Activated T-cell treated with anti-CD3 and anti-CD28 coated beads, Interleukin-2, amount 50 U/mL, for 72 hours (primary cell): ENCODE data around the gene WNT3. TPM values are rescaled to one million over a fixed set of nuclear protein-coding genes. Genes with fewer than 3 reads are reported as not detected.
"Not testable (repeated sequence)": the region's sequence is repeated elsewhere in the genome, so short reads cannot be mapped to it uniquely, and the experiment has no call there.

Experiments used
- ATAC-seq, 2 donors: fragments of 150-1000 bp; cut with Tn5 transposase; replicated peaks in 1 of 2; 2 replicates each; pipeline ENCODE4 v1.10.0; 2021; ENCODE audit warnings: moderate library complexity in 2 of 2, mild to moderate bottlenecking in 1 of 2
- DNase-seq, 2 donors: peaks; one replicate each; pipeline ENCODE4 v3.0.0; 2021 to 2022; ENCODE audit warnings: mixed read lengths in 1 of 2
- H3K27ac Mint-ChIP-seq: one replicate; pipeline ENCODE4 v1.8.0; 2022; ENCODE audit warnings: mild to moderate bottlenecking, moderate library complexity, mixed read lengths
- H3K27me3 Mint-ChIP-seq: one replicate; pipeline ENCODE4 v1.8.0; 2022; ENCODE audit warnings: low read depth, mixed read lengths
- H3K36me3 Mint-ChIP-seq, 2 donors: one replicate each; pipeline ENCODE4 v1.8.0; 2022; ENCODE audit warnings: mixed read lengths in 2 of 2, mild to moderate bottlenecking in 1 of 2; ENCODE audit not compliant: insufficient read depth in 2 of 2
- H3K4me1 Mint-ChIP-seq: one replicate; pipeline ENCODE4 v1.8.0; 2022; ENCODE audit warnings: low read depth, mixed read lengths
- H3K4me3 Mint-ChIP-seq, 2 donors: one replicate each; pipeline ENCODE4 v1.8.0; 2022; ENCODE audit warnings: mild to moderate bottlenecking in 2 of 2, mixed read lengths in 2 of 2, moderate library complexity in 2 of 2
- H3K9me3 Mint-ChIP-seq, 2 donors: one replicate each; pipeline ENCODE4 v1.8.0; 2022; ENCODE audit warnings: mixed read lengths in 2 of 2
- total RNA-seq, 2 donors: library from RNA; stranded (reverse); gene quantifications; one replicate each; pipeline ENCODE4 v1.2.3, GENCODE V29; 2022

The WNT3 gene
- total RNA-seq, 2 donors from 2014 or later, result 0.14 to 0.53 TPM

- ATAC-seq, result no peak
- no peak for DNase-seq
- H3K9me3 Mint-ChIP-seq, result peaks cover 0 to 2% of the 10 kb centered on the region in 2 donors
- peaks cover 8% of the 10 kb centered on the region for H3K27me3 Mint-ChIP-seq
- no peak overlapping the region for H3K27ac Mint-ChIP-seq
- H3K36me3 Mint-ChIP-seq, result no peaks in the 10 kb centered on the region
- H3K4me3 Mint-ChIP-seq, result no peak overlapping the region
- no peaks in the 10 kb centered on the region for H3K4me1 Mint-ChIP-seq
Observed at GRCh38 chr17:46796084-46796483, 22.4 kb downstream of the WNT3 start.

DNA sequence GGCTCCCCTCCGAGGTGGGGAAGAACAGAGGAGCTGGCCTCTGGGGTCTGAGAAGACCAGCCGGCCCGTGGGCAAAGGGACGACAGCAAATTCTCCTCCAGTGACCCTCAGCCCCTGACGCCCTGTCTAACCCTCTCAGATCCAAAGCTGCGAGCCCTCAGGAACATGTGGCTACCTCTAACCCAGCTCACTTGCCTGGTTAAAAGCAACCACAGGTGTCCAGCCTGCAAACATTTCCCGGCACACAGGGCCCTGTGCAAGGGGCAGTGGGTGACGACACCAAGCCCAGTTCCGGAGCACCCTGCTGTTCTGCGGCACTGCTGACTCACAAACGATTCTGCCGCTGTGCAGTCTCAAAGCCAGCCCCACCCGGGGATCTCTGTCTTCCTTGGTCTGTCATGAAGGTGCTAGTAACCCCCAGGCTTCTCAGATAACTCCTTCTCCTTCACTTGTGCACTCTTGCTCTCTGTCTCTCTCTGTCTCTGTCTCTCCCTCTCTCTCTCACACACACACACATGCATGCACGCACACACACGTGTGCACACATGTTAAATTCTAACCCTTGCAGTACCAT is 23.0 kb downstream of the WNT3 start:
- DNase-seq, result no peak
- no peak overlapping the region for H3K4me3 Mint-ChIP-seq
- H3K27ac Mint-ChIP-seq, result no peak overlapping the region
- H3K36me3 Mint-ChIP-seq, result no peaks in the 10 kb centered on the region
- ATAC-seq, result no peak
- H3K27me3 Mint-ChIP-seq, result peaks cover 14% of the 10 kb centered on the region
- no peaks in the 10 kb centered on the region for H3K4me1 Mint-ChIP-seq
- no peaks in the 10 kb centered on the region for H3K9me3 Mint-ChIP-seq

DNA sequence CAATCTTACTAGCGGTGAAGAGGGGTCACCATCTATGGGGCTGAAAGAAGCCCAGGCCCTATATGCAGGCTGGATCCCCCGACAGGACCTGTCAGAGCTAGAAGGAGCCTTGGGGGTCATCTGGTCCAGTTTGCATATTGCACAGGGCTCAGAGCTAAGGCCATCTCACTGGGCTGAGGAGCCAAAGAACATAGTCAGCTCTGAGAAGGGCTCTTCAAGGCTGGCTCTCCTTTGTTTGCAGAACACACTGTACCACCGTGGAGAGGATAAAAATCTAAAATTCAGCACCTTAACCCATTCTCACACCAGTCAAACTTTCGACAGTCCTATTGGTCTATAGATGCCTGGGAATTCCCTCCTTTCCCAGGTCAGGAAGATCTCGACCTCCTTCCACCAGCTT is 24.2 kb downstream of the WNT3 start:
- no peak for DNase-seq
- Mint-ChIP-seq H3K36me3 (no peaks in the 10 kb centered on the region), H3K4me3 (no peak overlapping the region), H3K27me3 (peaks cover 22% of the 10 kb centered on the region), H3K4me1 (no peaks in the 10 kb centered on the region), H3K27ac (no peak overlapping the region), H3K9me3 (no peaks in the 10 kb centered on the region)
- no peak for ATAC-seq

DNA sequence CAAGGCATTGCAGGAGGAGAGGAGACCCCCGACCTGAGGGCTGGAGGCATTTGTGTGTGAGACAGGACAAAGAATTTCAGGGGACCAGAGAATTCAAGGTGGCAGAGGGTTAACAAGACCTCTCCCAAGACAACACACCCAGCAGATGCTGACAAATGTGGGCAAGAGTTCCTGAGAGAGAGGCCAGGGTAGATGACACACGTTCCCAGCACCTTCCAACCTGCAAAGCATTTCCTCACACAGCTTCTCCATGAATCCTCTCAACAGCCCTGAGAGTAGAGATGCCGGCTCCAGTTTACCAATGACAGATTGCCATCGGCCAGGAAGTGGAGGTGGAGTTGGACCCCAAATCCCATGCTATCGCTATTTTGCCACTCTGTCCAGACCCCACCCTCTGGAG is 25.0 kb downstream of the WNT3 start:
- ATAC-seq, result no peak
- no peaks in the 10 kb centered on the region for H3K36me3 Mint-ChIP-seq
- no peak overlapping the region for H3K4me3 Mint-ChIP-seq
- no peaks in the 10 kb centered on the region for H3K9me3 Mint-ChIP-seq
- peaks cover 22% of the 10 kb centered on the region for H3K27me3 Mint-ChIP-seq
- DNase-seq, result no peak
- no peak overlapping the region for H3K27ac Mint-ChIP-seq
- no peaks in the 10 kb centered on the region for H3K4me1 Mint-ChIP-seq

- not testable (repeated sequence) for H3K27ac Mint-ChIP-seq, H3K9me3 Mint-ChIP-seq, ATAC-seq, DNase-seq, H3K4me1 Mint-ChIP-seq, H3K4me3 Mint-ChIP-seq, H3K36me3 Mint-ChIP-seq
- peaks cover 22% of the 10 kb centered on the region for H3K27me3 Mint-ChIP-seq
Observed at GRCh38 chr17:46793023-46793422, 25.5 kb downstream of the WNT3 start.

GRCh38 chr17:46792071-46792470 is 26.4 kb downstream of the WNT3 start:
- H3K36me3 Mint-ChIP-seq, result no peaks in the 10 kb centered on the region
- H3K9me3 Mint-ChIP-seq, result no peaks in the 10 kb centered on the region
- DNase-seq, result no peak
- H3K4me1 Mint-ChIP-seq, result no peaks in the 10 kb centered on the region
- no peak overlapping the region for H3K4me3 Mint-ChIP-seq
- no peak for ATAC-seq
- H3K27ac Mint-ChIP-seq, result no peak overlapping the region
- H3K27me3 Mint-ChIP-seq, result peaks cover 22% of the 10 kb centered on the region

GRCh38 chr17:46791531-46791930 is 27.0 kb downstream of the WNT3 start:
- DNase-seq, result no peak
- H3K4me3 Mint-ChIP-seq, result no peak overlapping the region
- no peaks in the 10 kb centered on the region for H3K36me3 Mint-ChIP-seq
- no peak for ATAC-seq
- H3K27me3 Mint-ChIP-seq, result peaks cover 22% of the 10 kb centered on the region
- H3K27ac Mint-ChIP-seq, result no peak overlapping the region
- H3K4me1 Mint-ChIP-seq, result no peaks in the 10 kb centered on the region
- H3K9me3 Mint-ChIP-seq, result no peaks in the 10 kb centered on the region

DNA sequence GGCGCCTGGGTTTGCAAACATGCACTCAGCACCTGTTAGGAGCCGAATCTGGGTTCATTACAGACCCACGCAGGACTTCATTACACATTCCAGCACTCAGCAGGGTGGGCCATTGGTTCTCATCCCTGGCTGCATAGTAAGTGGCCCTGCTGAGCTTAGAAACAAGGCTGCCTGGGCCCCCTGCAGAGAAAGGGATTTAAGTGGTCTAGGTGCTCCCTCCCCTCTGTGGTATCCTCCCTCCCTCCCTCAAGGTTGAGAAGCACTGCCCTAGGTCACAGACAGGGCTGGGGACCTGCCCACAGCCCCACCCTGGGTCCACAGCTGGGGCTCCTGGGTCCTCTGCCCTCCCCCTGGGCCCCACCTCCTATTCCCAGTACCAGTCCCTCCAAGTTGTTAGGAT is 28.3 kb downstream of the WNT3 start:
- Mint-ChIP-seq H3K27ac (no peak overlapping the region), H3K36me3 (no peaks in the 10 kb centered on the region), H3K4me3 (no peak overlapping the region), H3K9me3 (no peaks in the 10 kb centered on the region), H3K4me1 (no peaks in the 10 kb centered on the region), H3K27me3 (peaks cover 22% of the 10 kb centered on the region)
- no peak for DNase-seq
- ATAC-seq, result no peak

- DNase-seq, result no peak
- Mint-ChIP-seq H3K27me3 (peaks cover 22% of the 10 kb centered on the region), H3K36me3 (no peaks in the 10 kb centered on the region), H3K4me3 (no peak overlapping the region), H3K27ac (no peak overlapping the region), H3K9me3 (no peaks in the 10 kb centered on the region), H3K4me1 (no peaks in the 10 kb centered on the region)
- ATAC-seq, result no peak
Observed at GRCh38 chr17:46789610-46790009, 28.9 kb downstream of the WNT3 start.

GRCh38 chr17:46788796-46789195 is 29.7 kb downstream of the WNT3 start:
- Mint-ChIP-seq H3K27me3 (peaks cover 20% of the 10 kb centered on the region), H3K36me3 (no peaks in the 10 kb centered on the region), H3K4me3 (no peak overlapping the region), H3K27ac (no peak overlapping the region), H3K4me1 (no peaks in the 10 kb centered on the region), H3K9me3 (no peaks in the 10 kb centered on the region)
- no peak for DNase-seq
- no peak for ATAC-seq

- Mint-ChIP-seq H3K36me3 (no peaks in the 10 kb centered on the region), H3K4me1 (no peaks in the 10 kb centered on the region), H3K9me3 (no peaks in the 10 kb centered on the region), H3K4me3 (no peak overlapping the region), H3K27me3 (peaks cover 15% of the 10 kb centered on the region), H3K27ac (no peak overlapping the region)
- no peak for ATAC-seq
- DNase-seq, result no peak
Observed at GRCh38 chr17:46788300-46788699, 30.2 kb downstream of the WNT3 start.

DNA sequence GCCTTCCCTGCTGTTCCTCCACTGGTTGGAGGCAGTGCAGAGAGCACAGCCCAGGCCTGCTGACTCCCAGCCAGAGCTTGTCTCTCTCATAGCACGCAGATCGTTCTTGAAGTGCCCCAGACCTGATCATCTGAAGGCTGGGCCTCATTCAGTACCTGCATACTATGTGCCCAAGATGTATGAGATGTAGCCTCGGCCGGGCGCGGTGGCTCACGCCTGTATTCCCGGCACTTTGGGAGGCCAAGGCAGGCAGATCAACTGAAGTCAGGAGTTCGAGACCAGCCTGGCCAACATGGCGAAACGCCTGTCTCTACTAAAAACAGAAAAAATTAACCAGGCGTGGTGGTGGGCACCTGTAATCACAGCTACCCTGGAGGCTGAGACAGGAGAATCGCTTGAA is 31.0 kb downstream of the WNT3 start:
- Mint-ChIP-seq H3K4me3 (no peak overlapping the region), H3K9me3 (no peaks in the 10 kb centered on the region), H3K27ac (no peak overlapping the region), H3K27me3 (peaks cover 15% of the 10 kb centered on the region), H3K4me1 (no peaks in the 10 kb centered on the region), H3K36me3 (no peaks in the 10 kb centered on the region)
- DNase-seq (no peak), ATAC-seq (no peak)

- Mint-ChIP-seq H3K36me3 (no peaks in the 10 kb centered on the region), H3K4me1 (no peaks in the 10 kb centered on the region), H3K27ac (no peak overlapping the region), H3K4me3 (no peak overlapping the region), H3K9me3 (no peaks in the 10 kb centered on the region), H3K27me3 (peaks cover 10% of the 10 kb centered on the region)
- DNase-seq (no peak), ATAC-seq (no peak)
Observed at GRCh38 chr17:46785696-46786095, 32.8 kb downstream of the WNT3 start.

DNA sequence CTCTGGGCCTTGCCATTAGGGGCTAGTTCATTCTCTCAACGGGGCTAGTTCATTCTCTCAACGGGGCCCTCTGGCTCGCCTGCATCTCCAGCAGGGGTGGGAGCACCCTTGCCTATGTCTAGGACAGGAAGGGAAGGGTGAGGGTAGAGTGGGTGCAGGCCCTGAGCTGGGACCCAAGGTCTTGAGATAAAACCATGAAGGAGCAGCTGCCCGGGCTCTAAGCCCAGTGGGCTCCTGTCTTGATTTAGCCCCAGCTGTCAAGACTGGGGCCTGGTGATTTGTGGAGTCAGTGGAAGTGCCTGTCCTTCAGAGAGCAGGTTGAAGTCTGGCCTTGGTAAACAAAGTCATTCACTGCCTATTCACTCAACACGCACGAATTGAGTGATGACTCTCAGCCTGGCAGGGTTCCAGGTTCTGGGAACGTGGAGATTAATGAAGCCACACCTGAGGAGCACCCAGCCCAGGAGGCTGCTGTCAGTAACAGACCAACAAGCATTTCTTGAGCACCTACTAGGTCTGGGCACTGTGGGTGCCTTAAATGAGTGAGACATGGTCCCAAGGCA is 35.4 kb downstream of the WNT3 start:
- Mint-ChIP-seq H3K9me3 (no peaks in the 10 kb centered on the region), H3K4me1 (no peaks in the 10 kb centered on the region), H3K36me3 (no peaks in the 10 kb centered on the region), H3K4me3 (no peak overlapping the region), H3K27ac (no peak overlapping the region), H3K27me3 (no peaks in the 10 kb centered on the region)
- ATAC-seq (no peak), DNase-seq (no peak)
